NCI-H1694 treated with DMSO at 0.1 percent for 48 hours (cell line): ENCODE measurements around the gene WDFY2.

Source experiments
- DNase-seq: peaks from one replicate; lab custom pipeline; 2025; lab: John Stamatoyannopoulos, UW

The WDFY2 gene

DNA sequence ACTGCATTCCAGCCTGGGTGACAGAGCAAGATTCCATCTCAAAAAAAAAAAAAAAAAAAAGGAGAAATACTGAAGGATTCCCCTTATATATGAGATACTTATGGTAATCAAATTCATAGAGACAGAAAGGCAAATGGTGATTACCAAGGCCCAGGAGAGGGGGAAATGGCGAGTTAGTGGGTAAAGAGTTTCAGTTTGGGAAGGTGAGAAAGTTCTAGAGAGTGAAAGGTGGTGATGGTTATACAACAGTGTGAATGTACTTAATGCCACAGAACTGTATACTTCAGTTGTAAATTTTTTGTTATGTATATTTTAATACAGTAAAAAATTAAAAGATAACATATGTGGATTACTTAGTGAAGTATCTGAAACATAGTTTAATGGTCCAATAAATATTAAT is 129.5 kb downstream of the WDFY2 start:
- DNase-seq: no peak

DNA sequence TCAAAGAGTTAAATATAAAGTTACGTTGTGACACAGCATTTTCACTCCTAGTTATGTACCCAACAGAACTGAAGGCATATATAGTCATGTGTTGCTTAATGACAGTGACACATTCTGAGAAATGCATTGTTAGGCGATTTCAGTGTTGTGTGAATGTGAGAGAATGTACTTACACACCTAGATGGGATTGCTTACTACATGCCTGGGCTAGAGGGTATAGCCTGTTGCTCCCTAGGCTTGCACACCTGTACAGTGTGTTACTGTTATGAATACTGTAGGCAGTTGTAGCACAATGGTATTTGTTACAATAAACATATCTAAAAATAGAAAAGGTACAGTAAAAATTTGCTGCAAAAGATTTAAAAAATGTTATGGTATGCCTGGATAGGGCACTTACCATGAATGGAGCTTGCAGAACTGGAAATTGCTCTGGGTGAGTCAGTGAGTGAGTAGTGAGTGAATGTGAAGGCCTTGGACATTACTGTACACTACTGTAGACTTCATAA is 130.5 kb downstream of the WDFY2 start:
- DNase-seq: no peak

DNA sequence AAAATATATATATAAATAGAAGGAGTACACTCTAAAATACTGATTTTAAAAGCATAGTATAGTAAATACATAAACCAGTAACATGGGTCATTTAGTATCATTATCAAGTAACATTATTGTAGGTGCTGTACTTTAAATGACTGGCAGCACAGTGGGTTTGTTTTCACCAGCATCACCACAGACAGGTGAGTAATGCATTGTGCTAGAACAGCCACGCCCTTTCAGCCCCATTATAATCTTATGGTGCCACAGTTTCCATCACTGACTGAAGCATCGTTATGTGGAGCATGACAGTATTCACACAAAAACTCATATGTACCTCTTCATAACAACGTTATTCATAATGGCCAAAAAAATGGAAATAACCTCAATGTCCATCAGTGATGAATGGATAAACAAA is 131.4 kb downstream of the WDFY2 start:
- DNase-seq: no peak

DNA sequence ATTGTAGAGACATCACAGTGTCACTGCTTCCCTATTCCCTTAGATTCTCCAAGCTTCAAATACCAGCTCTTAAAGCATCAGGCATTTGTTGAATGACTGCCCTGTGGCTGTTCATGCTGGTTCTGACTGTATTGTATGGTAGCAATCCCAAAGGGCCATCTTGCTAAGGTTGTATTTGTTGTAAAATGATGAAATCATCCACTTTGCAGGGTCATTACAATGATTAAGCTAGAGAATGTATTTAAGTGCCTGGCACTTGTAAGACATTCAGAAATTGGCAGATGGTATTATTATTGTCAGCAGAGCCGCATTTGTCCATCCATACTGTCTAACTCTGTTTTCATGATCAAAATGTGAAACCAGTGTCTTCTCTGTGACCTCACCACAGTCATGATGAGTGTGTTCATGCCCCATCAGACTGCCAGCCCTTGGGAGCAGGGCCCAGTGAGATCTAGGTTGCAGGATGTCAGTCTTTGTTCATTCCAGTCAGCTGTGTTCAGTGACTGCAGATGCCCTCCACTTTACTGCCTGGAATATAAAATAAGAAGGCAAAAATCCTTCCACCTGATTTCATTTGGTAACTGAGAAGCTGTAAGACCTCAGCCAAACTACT is 133.6 kb downstream of the WDFY2 start:
- DNase-seq: no peak

DNA sequence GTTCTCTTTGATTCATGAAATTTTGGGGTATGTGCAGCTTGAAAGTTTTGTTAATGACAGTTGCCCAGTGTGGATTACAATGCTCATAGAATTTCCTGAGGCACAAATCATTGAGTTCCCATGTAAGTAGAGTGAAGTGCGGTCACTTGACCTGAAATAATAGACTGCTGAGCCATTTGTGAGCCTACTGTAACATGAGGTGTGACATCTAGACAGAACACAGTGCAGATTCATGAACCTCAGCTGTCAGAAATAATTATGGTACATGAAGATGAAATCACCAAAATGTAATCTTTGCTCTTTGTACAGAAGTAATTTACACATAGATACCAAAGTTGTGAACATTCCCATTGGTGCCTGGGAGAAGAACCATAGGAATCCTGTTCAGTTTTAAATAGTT is 135.1 kb downstream of the WDFY2 start:
- DNase-seq: no peak

DNA sequence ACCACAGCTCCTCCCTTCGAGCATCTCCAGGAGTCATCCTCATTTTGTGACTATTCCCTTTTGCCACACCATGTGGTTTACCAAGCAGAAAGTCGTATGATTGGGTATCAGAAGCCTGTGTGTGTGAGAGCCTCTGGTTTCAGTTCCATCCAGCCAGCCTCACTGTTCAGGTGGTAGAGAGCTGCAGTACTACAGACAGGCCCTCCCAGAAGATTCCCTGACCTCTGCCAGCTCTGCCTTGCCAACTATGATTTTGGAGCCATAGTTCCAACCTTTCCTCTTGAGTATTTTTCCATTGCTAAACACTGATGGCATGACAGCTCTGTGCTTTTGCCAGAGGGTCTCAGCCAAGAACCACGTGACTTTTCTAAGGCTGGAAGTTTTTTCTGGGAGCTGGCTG is 137.2 kb downstream of the WDFY2 start:
- no peak for DNase-seq

- DNase-seq: no peak
These were observed 139.3 kb downstream of the WDFY2 start for GRCh38 chr13:51723529-51723928.

GRCh38 chr13:51724721-51725120 is 140.5 kb downstream of the WDFY2 start:
- DNase-seq: no peak

- no peak for DNase-seq
These were observed 142.4 kb downstream of the WDFY2 start for GRCh38 chr13:51726446-51727193.

DNA sequence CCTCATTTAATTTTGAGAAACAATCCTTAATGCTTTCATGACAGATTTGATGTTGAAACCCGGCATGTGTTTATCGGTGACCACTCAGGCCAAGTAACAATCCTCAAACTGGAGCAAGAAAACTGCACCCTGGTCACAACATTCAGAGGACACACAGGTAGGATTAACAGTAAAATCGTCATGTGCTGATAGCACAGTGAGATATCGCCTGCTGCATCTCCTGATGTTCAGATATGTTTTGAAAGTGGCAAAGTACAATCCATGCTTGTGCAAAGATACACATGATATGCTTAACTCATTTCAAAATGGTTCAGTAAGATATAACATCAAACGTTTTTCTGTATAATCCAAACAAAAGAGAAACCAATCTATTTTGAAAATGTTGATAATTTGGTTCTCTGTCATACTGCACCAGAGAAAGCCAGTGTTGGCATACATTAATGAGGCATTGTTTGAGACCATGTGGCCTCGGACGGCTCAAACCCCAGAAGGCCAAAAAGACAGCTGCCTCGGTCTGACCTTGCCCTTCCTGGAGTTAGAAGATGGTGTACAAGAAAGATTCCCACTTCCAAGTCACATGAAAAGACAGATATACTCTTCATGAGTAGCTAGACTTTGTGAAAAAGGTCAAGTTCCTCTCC is 143.5 kb downstream of the WDFY2 start:
- no peak for DNase-seq

GRCh38 chr13:51728275-51728673 is 144.0 kb downstream of the WDFY2 start:
- no peak for DNase-seq

DNA sequence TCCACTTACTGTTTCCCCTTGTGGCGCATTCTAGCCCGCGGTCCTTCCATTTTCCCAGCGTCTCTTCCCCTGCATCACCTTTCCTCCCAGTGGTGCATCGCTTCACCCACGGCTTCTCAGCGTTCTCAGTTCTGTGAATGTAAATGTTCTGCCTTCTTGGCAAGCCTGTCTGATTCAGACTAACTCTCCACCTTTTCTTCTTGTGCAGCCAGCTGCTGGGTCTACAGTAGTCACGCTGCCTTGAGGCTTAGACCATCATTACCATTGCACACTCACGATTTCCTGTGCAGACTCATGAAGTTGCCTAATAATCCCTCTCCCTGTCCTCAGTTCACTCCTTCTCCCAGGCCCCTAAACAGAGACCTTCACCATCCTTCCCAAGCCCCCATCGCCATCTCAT is 144.7 kb downstream of the WDFY2 start:
- no peak for DNase-seq

GRCh38 chr13:51729866-51730553 is 145.7 kb downstream of the WDFY2 start:
- DNase-seq: no peak

DNA sequence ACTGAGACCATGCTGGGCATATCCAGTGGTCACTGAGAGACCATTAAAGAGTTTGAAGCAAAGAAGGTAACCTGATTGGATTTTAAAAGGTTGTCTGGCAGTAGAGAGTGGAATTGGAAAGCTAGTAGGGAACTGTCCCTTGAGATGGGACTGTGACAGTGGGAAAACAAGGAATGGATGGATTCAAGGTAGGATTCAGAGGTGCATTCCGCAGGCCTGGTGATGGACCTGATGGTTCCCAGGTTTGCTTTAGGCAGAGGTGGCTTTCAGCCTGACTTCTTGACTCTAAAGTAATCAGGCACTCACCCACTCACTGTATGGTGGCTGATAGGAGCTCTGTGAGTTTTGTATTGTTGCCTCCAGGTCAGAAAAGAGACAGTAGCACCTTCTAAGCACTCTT is 146.7 kb downstream of the WDFY2 start:
- DNase-seq: no peak

DNA sequence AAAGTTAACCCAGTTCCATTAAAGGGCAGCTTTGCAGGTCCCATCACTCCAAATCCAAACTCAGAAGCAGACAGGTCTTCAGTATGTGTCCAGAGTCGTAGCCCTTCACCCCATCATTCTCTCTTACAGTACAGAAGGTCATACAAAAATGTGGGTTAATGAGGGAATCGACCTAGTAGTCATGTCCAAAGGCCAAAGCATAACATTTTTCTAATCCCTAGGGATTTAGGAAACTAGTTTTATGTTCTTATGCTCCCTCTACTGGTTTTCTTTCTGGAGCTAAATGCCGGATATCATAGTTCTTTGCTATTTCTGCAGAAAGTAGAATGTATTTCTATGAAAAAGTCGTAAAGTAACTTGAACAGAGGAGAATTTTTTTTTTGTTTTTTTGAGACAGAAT is 147.5 kb downstream of the WDFY2 start:
- no peak for DNase-seq

GRCh38 chr13:51733374-51734298 is 149.4 kb downstream of the WDFY2 start:
- no peak for DNase-seq

GRCh38 chr13:51734786-51735185 is 150.5 kb downstream of the WDFY2 start:
- DNase-seq: no peak

GRCh38 chr13:51737609-51738008 is 153.3 kb downstream of the WDFY2 start:
- DNase-seq: no peak

DNA sequence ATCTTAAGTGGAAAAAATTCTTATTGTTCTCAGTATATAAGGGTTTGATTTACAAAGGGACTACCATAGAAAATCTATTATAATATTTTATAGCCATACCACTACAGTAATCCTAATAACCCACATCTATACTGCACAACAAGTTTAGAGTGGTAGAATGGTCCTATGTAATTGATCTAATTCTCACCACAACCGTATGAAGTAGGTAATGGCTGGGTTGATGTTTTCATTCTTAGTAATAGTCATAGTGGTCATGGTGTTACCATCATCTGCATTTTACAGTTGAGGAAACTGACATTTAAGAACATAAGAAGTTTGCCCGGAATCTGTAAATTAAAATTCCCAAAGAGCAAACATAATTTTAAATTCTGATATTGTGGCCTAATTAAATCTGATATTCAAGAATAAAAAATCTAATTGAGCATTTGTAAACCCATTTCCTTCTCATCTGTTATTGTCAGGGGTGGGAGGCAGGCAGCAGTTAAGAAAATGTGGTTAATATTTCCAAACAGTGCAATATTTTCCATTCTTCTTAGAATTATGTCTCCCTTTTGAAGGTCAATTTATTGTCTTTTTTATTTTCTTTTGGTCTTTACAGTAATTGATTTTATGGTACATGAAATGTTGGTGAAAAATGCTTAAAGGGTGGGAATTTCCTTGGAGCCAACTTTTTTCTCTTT is 154.1 kb downstream of the WDFY2 start:
- no peak for DNase-seq

GRCh38 chr13:51739027-51739764 is 154.9 kb downstream of the WDFY2 start:
- DNase-seq: no peak
